ENCODE results near the gene DOCK3.
"Not testable (repeated sequence)": the region's sequence is repeated elsewhere in the genome, so short reads cannot be mapped to it uniquely, and the experiment has no call there.

DNA sequence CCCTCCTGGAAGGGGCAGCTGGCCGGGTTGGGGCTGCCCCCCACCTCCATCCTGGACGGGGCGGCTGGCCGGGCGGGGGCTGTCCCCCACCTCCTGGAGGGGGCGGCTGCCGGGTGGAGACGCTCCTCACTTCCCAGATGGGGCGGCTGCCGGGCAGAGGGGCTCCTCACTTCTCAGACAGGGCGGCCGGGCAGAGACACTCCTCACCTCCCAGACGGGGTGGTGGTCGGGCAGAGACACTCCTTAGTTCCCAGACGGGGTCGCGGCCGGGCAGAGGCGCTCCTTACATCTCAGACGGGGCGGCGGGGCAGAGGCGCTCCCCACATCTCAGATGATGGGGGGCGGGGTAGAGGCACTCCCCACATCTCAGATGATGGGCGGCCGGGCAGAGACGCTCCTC lies 129.1 kb downstream of the DOCK3 start:
- TF ChIP-seq, protein P1, sequence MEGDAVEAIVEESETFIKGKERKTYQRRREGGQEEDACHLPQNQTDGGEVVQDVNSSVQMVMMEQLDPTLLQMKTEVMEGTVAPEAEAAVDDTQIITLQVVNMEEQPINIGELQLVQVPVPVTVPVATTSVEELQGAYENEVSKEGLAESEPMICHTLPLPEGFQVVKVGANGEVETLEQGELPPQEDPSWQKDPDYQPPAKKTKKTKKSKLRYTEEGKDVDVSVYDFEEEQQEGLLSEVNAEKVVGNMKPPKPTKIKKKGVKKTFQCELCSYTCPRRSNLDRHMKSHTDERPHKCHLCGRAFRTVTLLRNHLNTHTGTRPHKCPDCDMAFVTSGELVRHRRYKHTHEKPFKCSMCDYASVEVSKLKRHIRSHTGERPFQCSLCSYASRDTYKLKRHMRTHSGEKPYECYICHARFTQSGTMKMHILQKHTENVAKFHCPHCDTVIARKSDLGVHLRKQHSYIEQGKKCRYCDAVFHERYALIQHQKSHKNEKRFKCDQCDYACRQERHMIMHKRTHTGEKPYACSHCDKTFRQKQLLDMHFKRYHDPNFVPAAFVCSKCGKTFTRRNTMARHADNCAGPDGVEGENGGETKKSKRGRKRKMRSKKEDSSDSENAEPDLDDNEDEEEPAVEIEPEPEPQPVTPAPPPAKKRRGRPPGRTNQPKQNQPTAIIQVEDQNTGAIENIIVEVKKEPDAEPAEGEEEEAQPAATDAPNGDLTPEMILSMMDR (IDR thresholded peaks at IDR 0.05) = not testable (repeated sequence)
- not testable (repeated sequence) for TF ChIP-seq POLR2A, EP300, POLR2AphosphoS5 (IDR thresholded peaks at IDR 0.05)
